ENCODE results near the gene PEAK1.

The PEAK1 gene, protein sequence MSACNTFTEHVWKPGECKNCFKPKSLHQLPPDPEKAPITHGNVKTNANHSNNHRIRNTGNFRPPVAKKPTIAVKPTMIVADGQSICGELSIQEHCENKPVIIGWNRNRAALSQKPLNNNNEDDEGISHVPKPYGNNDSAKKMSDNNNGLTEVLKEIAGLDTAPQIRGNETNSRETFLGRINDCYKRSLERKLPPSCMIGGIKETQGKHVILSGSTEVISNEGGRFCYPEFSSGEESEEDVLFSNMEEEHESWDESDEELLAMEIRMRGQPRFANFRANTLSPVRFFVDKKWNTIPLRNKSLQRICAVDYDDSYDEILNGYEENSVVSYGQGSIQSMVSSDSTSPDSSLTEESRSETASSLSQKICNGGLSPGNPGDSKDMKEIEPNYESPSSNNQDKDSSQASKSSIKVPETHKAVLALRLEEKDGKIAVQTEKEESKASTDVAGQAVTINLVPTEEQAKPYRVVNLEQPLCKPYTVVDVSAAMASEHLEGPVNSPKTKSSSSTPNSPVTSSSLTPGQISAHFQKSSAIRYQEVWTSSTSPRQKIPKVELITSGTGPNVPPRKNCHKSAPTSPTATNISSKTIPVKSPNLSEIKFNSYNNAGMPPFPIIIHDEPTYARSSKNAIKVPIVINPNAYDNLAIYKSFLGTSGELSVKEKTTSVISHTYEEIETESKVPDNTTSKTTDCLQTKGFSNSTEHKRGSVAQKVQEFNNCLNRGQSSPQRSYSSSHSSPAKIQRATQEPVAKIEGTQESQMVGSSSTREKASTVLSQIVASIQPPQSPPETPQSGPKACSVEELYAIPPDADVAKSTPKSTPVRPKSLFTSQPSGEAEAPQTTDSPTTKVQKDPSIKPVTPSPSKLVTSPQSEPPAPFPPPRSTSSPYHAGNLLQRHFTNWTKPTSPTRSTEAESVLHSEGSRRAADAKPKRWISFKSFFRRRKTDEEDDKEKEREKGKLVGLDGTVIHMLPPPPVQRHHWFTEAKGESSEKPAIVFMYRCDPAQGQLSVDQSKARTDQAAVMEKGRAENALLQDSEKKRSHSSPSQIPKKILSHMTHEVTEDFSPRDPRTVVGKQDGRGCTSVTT (N-terminal part only)

DNA sequence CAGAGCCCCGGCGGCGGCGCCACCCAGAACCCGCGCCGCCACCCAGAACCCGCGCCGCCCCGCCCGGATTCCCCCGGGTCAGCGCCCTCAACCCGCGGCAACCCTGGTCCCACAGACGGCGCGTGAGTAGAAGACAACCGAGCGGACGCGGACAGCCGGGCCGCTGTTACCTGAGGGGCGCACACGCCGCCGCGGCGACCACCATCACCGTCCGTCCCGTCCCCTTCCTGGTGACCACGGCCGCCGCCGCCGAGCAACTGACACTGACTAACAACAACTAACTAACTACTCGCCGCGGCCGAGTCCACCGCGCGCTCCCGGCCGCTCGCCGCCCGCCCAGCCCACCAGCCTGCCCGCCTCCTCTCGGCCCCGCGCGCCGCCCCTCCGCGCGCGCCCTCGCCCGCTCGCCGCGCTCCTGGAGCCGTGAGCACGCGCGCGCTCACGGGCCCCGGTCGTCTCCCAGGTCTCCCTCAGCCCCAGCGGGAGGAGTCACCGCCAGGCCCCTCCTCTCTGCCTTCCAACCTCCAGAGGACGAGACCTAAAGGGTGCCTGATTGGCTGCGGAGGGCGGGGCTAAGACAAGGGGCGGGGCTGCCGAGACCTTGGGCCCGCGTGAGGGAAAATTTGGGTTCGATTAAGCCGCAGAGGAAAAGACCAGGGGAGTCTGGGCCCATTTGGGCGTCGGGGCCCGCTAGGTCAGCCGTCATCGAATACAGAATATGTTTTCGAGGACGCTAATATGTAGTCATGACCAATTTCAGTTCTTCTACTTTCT lies at the start of gene PEAK1:
PEAK1 (minus strand) TSS at position 269 of the 774 bp plus-strand sequence. CDS start 238,178 bp downstream, outside the sequence.
- no peak for FAIRE-seq

DNA sequence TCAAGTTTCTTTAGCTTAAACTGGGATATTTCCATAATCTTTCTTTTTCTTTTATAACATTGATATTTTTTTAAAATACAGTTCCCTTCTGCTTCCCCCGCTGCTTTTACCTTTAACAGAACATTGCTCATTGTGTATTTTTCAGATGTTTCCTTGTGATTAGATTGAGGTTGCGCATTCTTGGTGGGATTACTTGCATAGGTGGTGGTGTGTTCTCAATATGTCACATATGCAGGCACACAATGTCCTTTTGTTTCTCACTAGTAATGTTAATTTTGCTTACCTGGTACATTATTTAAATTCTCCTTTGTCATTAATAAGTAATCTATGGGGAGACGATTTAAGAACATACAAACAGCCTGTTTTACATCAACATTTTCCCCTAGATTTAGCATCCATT lies 49.0 kb upstream of the PEAK1 start:
- FAIRE-seq, result no peak

DNA sequence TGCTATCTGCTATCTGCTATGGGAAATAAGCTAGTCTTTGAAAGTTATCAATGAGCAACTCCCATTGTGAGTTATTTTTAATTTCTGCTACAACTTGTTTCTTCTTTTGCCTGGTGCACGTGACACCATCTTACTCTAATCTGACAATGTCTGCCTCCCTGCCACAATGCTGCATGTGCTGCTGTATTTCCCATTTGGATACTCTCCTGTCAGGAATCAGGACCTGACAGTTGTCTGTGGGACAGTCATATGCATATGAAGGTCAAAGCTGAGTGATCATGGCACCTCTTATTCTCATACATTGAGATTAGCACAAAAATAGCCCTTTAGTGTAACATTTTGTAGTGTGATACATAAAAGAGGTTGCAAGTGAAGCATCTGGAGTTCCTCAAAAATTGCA lies 46.6 kb upstream of the PEAK1 start:
- FAIRE-seq, result no peak

DNA sequence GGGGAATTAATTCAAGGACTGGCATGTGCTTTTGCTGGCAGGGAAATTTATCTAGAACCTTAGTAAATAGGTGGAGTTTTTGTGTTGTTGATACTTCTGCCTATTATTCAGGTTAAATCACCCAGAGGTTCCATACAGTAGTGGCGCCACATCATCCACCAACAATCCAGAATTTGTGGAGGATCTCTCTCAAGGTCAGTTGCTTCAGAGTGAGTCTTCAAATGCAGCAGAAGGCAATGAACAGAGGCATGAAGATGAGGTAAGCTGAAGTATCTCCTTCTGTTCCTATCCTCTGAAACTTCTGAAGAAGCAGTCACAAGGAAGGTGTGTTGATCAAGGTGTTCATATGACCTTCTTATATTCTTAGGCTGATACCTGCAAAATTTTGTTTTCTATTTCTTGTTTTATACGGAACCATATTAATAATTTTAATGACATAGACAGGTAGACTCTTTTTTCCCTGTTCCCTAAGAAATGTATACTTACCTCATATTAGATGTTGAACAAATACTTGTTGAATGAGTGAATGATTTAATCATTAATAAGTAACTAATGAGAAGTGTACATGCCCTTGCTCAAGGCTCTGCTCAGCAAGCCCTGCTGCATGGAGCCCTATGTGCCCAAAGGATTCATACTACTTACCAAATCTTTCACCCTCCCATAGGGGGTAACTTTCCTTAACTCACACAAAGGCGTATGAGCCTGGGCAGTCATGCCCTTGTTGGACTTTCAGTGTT lies 44.4 kb upstream of the PEAK1 start:
- FAIRE-seq, result no peak

DNA sequence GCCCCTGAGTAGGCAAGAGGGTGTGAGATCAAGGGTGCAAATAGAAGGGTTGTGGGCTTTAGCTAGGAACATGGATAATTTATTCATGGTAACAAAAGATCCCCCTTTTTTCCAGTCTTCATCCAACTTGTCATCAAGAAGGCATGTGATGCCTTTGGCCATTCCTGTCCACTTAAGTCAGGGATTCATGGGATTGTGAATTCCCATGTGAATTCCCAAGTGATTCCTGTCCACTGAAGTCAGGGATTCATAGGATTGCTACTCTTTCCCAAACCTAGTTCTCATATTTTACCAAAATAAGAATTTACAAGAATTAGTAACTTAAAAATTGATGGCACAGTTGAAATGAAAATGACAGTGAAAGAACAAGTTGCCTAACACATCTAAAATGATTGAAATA lies 41.6 kb upstream of the PEAK1 start:
- FAIRE-seq, result no peak

DNA sequence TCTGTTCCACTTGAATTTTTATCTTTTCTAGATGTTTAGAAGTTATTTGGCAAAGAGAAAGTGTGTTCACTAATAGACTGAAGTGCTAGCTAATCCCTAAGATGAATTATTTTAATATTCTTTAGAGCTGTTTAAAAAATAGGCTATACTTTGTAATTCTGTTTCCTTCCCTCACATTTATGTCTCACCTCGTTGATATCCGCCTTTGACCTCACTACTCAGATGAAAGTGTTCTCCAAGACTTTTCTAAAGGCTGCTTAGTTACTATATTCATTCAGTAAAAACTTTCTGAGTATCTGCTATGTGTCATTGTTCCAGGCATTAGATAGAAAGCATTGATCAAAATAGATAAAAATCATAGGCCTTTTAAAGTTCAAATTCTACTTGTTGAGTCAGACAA lies 39.1 kb upstream of the PEAK1 start:
- FAIRE-seq, result no peak

DNA sequence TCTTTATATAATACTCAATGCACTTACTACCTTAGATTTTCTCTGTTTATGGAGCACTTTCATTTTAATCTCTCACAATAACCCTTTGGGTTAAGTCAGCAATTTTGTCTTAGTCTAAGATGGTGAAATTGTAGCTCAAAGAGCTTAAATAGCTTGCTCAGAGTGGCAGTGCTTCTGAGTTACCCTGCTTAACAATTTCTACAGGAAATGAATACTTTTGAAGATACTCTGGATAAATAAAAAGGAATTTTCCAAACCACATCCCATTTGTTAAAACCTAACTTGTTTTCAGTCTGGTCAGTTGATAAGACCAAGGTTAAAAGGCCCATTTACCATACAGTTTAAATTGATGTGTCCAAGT lies 38.0 kb upstream of the PEAK1 start:
- FAIRE-seq, result no peak

DNA sequence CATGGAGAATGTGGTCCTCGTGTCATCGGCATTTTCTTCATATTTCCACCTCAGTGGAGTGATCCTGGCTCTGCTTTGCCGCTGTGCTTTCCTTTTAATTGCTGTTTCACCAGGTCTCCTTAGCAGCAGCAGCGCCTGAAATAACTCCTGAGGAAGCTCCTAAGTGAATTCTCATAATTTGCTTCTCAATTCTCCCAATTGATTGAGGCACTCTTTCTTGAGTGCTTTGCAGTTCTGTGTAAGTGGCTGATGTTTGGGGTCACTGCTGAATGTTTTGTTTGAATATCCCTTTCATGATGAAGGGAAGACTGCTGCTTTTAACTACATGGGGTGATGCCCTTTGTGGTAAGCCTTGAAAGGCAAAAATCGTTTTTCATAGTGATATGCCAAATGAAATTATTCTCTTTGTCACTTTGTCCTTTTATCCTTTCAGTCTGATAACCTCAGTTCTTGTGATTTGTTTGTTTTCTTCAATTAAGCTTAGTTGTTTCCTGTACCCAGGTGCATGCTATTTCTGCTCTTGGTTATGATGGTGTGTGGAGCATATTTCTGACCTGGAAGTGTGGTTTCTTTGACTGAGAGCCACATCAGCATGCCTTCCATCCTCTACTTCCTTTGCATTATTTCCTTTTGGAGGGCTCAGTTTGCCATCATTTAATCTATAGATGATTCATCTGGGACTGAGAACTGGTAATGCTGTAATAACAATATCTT lies 37.4 kb upstream of the PEAK1 start:
- FAIRE-seq, result no peak

DNA sequence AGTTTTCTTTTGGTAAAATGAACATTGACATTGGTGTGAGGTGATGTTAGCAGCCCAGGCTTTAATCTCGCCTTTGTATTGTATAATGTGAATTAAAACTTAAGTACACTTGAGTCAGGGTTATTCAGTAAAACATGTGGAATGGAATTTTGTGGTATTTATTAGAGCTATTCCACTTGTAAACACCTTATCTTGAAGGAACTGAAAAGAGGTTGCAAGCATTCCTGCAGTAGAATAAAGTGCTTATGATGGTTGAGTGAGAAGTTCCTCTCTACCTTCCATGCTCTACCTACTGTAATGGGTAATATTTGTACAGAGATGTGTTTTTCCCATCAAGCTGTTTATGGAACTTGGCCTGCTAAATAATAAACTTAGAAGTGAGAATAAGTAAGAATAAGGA lies 36.8 kb upstream of the PEAK1 start:
- no peak for FAIRE-seq

DNA sequence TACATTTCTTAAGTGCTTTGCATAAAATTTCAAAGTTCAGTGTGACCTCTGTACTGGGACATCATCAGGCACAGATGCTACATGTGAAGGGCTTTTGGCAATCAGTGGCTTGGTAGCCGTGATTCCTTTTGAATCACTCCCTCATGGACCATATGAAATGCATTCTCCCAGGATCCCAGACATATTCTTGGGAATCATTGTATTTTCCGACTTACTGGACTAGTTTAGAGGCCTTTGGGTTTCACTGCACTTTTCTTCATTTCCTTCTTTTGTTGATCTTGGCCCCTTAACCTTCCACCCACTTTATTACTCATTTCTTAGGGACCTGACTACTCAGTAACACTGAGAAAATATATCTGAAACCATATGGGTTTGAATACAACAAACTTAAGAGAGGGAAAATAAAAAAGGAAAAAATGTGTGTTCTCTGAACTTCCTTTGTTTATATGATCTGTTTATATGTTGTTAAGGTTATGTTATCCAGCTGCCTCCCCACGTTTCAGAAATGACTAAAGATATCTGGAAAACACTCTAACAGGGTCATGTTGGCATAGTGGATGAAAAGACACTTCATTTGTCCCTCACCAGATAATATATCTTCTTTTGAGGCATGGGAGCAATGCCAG lies 35.9 kb upstream of the PEAK1 start:
- FAIRE-seq, result no peak

DNA sequence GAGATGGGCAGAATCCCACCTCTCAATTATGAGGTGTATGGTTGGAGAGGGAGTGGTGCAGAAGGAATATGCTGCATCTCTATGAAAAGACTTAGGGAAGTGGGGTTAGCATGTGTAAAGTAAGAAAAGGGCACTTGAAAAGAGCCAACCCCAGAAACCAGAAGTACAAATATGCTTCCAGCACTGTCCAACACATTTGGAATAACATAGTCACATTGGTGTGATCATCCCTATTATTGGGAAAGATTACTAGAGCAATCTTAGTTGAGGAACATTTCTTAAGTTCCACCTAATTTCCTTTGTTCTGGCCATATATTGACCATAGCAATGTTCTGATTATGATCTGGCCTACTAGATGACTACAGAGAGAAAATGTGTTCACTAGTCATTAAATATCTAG lies 35.0 kb upstream of the PEAK1 start:
- no peak for FAIRE-seq

DNA sequence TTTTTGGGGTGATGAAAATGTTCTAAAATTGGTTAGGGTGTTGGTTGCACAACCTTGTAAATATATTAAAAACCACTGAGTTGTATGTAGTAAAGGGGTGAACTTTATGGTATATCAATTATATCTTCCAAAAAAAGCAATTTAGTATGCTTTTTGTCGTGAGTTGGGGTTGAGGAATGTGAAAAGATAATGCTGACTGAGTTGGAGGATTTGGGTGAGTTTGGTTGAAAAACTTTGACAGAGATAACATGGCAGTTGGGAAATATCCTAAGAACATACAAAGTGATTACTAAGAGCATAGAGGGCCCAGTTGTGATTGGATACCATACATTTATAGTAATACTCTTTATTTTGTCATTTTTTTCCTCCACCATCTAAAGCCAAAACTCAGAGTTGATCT lies 34.4 kb upstream of the PEAK1 start:
- no peak for FAIRE-seq

DNA sequence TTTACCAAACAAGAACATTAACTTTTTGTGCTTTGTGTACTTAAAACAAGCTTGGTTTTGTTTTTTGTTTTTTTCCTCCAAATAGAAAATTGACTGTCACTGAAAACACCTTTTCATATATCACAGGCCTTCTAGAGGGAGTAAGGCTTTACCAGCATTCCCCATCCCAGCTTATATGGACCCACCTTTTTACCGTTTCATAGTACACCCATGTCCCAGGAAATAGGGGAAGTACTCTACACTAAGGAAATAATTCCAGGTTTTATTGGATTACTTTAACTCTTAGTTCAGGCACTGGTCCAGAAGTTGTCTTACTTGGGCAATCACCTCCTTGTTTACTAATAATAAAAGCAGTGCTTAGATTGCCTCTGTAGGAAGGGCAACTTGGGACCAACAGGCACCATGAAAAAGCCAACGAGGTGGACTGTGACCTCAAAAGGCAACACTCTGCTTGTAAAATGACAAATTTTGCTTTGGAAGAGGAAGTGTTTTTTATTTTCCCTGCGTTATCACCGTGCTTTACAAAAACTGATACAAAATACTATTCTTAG lies 27.0 kb upstream of the PEAK1 start:
- FAIRE-seq, result no peak

DNA sequence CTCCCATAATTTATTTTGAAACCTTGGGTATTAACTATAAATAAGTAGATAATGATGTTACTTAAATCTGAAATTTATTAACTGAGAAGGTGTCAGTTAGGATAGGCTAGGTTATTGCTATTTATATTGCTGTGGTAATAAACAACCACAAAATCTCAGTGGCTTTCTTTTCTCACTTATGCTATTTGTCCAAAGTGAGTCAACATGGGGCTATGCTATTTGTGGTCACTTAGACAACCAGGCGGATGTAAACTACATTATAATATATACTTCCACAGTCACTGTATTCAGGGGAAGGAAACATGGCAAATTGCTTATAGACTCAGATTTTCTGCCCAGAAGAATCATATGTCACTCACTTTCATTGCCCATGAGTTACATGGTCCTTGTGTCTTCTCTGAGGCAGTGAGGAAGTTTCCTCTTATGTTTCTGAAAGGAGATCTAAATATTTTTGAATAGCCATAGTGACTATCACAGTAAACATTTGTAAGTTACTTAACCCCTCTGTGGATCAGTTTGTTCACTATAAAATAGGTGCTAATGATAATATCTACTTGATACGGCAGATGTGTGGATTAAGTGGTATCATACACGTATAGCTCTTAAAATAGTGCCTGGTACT lies 20.6 kb upstream of the PEAK1 start:
- no peak for FAIRE-seq

DNA sequence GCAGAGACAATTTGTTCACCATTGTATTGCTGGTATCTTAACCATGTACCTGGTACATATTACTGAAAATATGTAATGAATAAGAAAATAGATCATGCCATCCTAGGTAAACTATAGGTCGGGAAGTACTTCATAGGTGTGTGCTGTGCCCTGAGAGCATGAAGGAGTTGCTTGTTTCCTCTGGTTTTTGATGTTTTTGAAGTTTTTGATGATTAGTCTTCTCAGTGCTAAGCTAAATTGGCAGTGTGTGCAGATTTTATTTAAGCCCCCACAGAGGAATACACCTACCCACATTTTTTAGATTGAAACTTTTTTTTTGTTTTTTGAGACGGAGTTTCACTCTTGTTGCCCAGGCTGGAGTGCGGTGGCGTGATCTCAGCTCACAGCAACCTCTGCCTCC lies 17.4 kb upstream of the PEAK1 start:
- no peak for FAIRE-seq

DNA sequence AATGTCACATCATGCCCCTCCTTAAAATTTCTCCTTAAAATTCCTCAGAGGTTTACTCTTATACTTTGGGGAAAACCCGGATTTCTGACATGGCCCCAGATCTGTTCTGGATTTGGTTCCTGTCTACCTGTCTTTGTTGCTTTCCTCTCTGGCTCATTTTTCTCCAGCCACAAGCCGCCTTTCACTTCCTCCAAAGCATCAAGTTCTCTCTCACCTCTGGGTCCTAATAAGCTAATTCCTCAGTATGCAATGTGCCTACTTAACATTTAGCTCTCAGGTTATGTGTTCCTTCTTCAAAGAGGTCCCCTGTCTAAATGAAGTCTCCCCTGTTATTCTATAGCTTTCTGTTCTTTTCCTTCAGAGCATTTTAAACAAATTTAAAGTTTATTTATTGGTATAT lies 16.9 kb upstream of the PEAK1 start:
- FAIRE-seq, result no peak

DNA sequence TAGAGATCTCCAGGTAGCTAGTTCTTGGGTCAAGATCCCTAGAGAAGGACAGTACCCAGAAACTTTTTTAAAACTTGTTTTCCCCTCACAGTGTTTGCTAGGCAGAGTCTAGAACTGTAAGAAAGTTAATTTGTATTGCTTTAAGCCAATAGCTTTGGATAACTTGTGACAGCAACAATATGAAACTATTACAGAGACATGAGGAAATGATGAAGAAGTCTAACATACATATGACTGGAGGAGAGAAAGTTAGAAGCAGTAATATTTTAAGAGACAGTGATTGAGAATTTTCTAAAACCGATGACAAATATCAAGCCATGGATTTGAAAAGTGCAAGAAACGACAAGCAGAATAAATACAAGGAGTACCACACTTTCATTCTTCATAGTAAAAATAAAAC lies 10.7 kb upstream of the PEAK1 start:
- no peak for FAIRE-seq

DNA sequence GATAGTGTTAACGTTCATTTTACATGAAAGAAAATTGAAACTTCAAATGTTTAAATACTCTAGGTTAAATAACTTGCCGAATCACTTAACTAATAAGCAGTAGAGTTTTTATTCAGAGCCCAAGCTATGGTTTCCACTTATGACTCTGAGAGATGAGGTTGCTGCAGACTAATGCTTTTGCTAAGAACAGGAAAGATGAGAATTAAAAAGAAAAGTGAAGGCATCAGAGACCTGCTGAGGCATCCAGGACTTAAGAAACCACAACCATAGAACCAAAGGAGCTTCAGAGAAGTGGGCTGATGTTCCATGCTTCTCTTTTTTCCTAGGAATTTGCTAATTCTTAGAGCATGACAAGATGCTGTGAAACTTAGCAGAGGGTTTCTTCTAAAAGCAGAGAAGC lies 10.3 kb upstream of the PEAK1 start:
- FAIRE-seq, result no peak

DNA sequence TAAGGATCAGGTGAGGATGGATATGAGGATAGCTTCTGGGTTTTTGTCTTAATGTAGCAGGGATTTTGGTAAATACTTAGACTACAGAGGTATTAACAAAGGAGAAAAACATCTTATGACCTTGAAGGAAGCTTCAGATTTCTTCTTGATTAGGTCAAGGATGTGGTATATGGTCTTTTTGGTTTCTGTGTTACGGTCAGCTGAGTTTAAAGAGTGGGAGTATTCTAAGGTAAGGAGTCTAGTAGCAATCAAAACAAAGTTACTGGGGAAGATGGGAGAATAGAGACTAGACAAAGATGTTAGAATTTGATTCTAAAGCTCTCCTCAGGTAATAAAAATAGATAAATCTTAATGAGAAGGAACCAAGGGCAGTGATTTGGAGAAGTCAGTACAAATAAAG lies 7.0 kb upstream of the PEAK1 start:
- FAIRE-seq, result no peak

DNA sequence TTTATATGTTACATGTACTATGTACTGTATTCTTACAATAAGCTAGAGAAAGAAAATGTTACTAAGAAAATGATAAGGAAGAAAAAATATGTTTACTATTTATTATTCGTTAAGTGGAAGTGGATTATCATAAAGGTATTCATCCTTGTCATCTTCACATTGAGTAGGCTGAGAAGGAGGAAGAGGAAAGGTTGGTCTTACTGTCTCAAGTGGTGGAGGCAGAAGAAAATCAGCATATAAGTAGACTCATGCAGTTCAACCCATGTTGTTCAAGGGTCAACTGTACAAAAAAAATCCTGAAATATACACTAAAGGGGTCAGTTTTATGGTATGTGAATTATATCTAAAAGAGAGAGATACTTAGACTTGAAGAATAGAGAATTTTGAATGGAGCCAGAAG lies 6.5 kb upstream of the PEAK1 start:
- FAIRE-seq, result no peak

Data from islet of Langerhans (tissue), 1 donor.